CD14-positive monocyte (primary cell): ENCODE data around the gene NAT9. TPM values are rescaled to one million over a fixed set of nuclear protein-coding genes. Genes with fewer than 3 reads are reported as not detected.

ENCODE experiments used
- DNase-seq, 3 donors: peaks; one replicate each; pipeline ENCODE4 v3.0.0-alpha.2; 2011 to 2022
- H2AFZ ChIP-seq: 2 replicates; pipeline ENCODE4 v1.6.0; 2012; ENCODE audit warnings: mild to moderate bottlenecking, low read depth, low read length, inconsistent platforms; ENCODE audit not compliant: insufficient read depth, poor library complexity, severe bottlenecking
- H3K27ac ChIP-seq, 2 donors: 1 replicate in 1 of 2; 2 replicates in 1 of 2; pipeline ENCODE4 v1.5.1; 2012 to 2013; ENCODE audit warnings: low read length in 2 of 2, control low read depth in 1 of 2, inconsistent platforms in 1 of 2, low read depth in 1 of 2, mild to moderate bottlenecking in 1 of 2
- H3K27me3 ChIP-seq, 2 donors: one replicate each; pipeline versions ENCODE4 v1.6.0 to v1.6.1; 2011 to 2013; ENCODE audit warnings: low read length in 2 of 2; ENCODE audit not compliant: control insufficient read depth in 2 of 2, insufficient read depth in 2 of 2
- H3K36me3 ChIP-seq, 2 donors: replicated peaks in 1 of 2; 1 replicate in 1 of 2; 2 replicates in 1 of 2; pipeline versions ENCODE4 v1.5.1 to v1.6.1; 2012 to 2013; ENCODE audit warnings: low read length in 2 of 2, control low read depth in 1 of 2, inconsistent platforms in 1 of 2, mild to moderate bottlenecking in 1 of 2; ENCODE audit not compliant: insufficient read depth in 2 of 2, control insufficient read depth in 1 of 2
- H3K4me1 ChIP-seq, 2 donors: 1 replicate in 1 of 2; 2 replicates in 1 of 2; pipeline versions ENCODE4 v1.5.1 to v1.6.1; 2012 to 2013; ENCODE audit warnings: low read length in 2 of 2, control low read depth in 1 of 2, inconsistent platforms in 1 of 2, mild to moderate bottlenecking in 1 of 2, moderate library complexity in 1 of 2; ENCODE audit not compliant: insufficient read depth in 2 of 2, control insufficient read depth in 1 of 2
- H3K4me2 ChIP-seq: replicated peaks from 2 replicates; pipeline ENCODE3; 2012; ENCODE audit warnings: low read length, moderate library complexity, mild to moderate bottlenecking; ENCODE audit not compliant: poor library complexity, severe bottlenecking; ENCODE audit errors: extremely low read depth
- H3K4me3 ChIP-seq, 3 experiments: fragments of 200-600 bp in 1 of 3; sonication (generic) in 1 of 3; replicated peaks in 1 of 3; 1 replicate in 2 of 3; 2 replicates in 1 of 3; pipeline ENCODE4 v1.5.1; 2011 to 2013; ENCODE audit warnings: low read length in 3 of 3, mild to moderate bottlenecking in 3 of 3, control low read depth in 2 of 3, low read depth in 2 of 3, inconsistent platforms in 1 of 3, moderate library complexity in 1 of 3
- H3K79me2 ChIP-seq: 2 replicates; pipeline ENCODE4 v1.6.0; 2012; ENCODE audit warnings: mild to moderate bottlenecking, control low read depth, inconsistent platforms, low read length, moderate library complexity; ENCODE audit not compliant: insufficient read depth
- H3K9ac ChIP-seq: 2 replicates; pipeline ENCODE4 v1.6.0; 2017; ENCODE audit warnings: low read length, mild to moderate bottlenecking; ENCODE audit not compliant: insufficient read depth, poor library complexity, severe bottlenecking
- H3K9me3 ChIP-seq, 2 donors: replicated peaks in 1 of 2; 1 replicate in 1 of 2; 2 replicates in 1 of 2; pipeline versions ENCODE4 v1.5.1 to v1.6.1; 2012 to 2013; ENCODE audit warnings: low read length in 2 of 2, control low read depth in 1 of 2; ENCODE audit not compliant: control insufficient read depth in 1 of 2, insufficient read depth in 1 of 2
- H4K20me1 ChIP-seq: 2 replicates; pipeline ENCODE4 v1.6.0; 2012; ENCODE audit warnings: mild to moderate bottlenecking, low read length, control low read depth, moderate library complexity; ENCODE audit not compliant: insufficient read depth
- H3K27ac Mint-ChIP-seq, 7 donors: one replicate each; pipeline ENCODE4 v1.8.0; 2020; ENCODE audit warnings: mild to moderate bottlenecking in 7 of 7, mixed read lengths in 7 of 7, moderate library complexity in 6 of 7, inconsistent platforms in 2 of 7
- H3K27me3 Mint-ChIP-seq, 3 donors: one replicate each; pipeline ENCODE4 v1.8.0; 2021 to 2022; ENCODE audit warnings: low read depth in 3 of 3, mild to moderate bottlenecking in 3 of 3, mixed read lengths in 3 of 3, moderate library complexity in 3 of 3, inconsistent platforms in 1 of 3
- H3K36me3 Mint-ChIP-seq, 2 donors: one replicate each; pipeline ENCODE4 v1.8.0; 2020; ENCODE audit warnings: mixed read lengths in 2 of 2, inconsistent platforms in 1 of 2, mild to moderate bottlenecking in 1 of 2
- H3K4me1 Mint-ChIP-seq: one replicate; pipeline ENCODE4 v1.8.0; 2020; ENCODE audit warnings: mild to moderate bottlenecking, mixed read lengths
- H3K4me3 Mint-ChIP-seq, 2 donors: one replicate each; pipeline ENCODE4 v1.8.0; 2020; ENCODE audit warnings: mild to moderate bottlenecking in 2 of 2, mixed read lengths in 2 of 2, moderate library complexity in 1 of 2
- H3K9me3 Mint-ChIP-seq, 7 donors: one replicate each; pipeline ENCODE4 v1.8.0; 2020 to 2022; ENCODE audit warnings: mixed read lengths in 7 of 7, mild to moderate bottlenecking in 6 of 7, moderate library complexity in 6 of 7, inconsistent platforms in 2 of 7
- CTCF ChIP-seq: fragments of 200-600 bp; IDR thresholded peaks from one replicate; pipeline ENCODE4 v1.8.0; 2022; ENCODE audit warnings: antibody characterized with exemption, mild to moderate bottlenecking
- WGBS: methylation state at CpG from one replicate; pipeline ENCODE4 v1.1.5; 2013; ENCODE audit warnings: missing lambda C conversion rate; ENCODE audit not compliant: insufficient coverage; 5-methylcytosine and 5-hydroxymethylcytosine counted together
- intact Hi-C, 2 donors: fragments of 100-400 bp; cut with micrococcal nuclease; formaldehyde crosslinking; loops; one replicate each; pipeline versions ENCODE4 v1.15.0 to v1.15.1; 2023
- polyA plus RNA-seq, 3 donors: library from polyadenylated mRNA; depleted of rRNA in 1 of 3; unstranded in 2 of 3; stranded (reverse) in 1 of 3; fragments of 300-500 nt in 2 of 3; fragments of >200 nt in 1 of 3; fragmentation: Illumina TruSeq in 2 of 3; gene quantifications; 1 replicate in 2 of 3; 2 replicates in 1 of 3; pipeline ENCODE4 v1.2.3, GENCODE V29; 2012 to 2021

Gene NAT9
- polyA plus RNA-seq, 3 donors = 7.1 to 95.6 (median 7.8) TPM

- Mint-ChIP-seq H3K4me3 (peak overlapping the region; percentile 64 to 75), H3K4me1 (peaks cover 92% of the 10 kb centered on the region), H3K9me3 (no peaks in the 10 kb centered on the region), H3K27ac (peak overlapping the region; percentile 99 to 100 (median 100)), H3K36me3 (peaks cover 62 to 64% of the 10 kb centered on the region in 2 donors), H3K27me3 (peaks cover 0 to 4% (median 2%) of the 10 kb centered on the region in 3 donors)
- Histone ChIP-seq H3K4me3 (peak overlapping the region in 1 of 3 experiments; percentile 49), H2AFZ (no peak overlapping the region), H3K79me2 (peaks cover 75% of the 10 kb centered on the region), H3K4me2 (peak overlapping the region; percentile 40), H3K9ac (no peak overlapping the region), H4K20me1 (peaks cover 25% of the 10 kb centered on the region), H3K4me1 (peaks cover 94 to 95% of the 10 kb centered on the region in 2 donors), H3K36me3 (peaks cover 0 to 7% of the 10 kb centered on the region in 2 donors), H3K27me3 (no peaks in the 10 kb centered on the region), H3K27ac (peak overlapping the region; percentile 90 to 99), H3K9me3 (no peaks in the 10 kb centered on the region)
- peak; percentile 58 for TF ChIP-seq CTCF
- WGBS = 31% methylated on average over 4 of the region's 7 CpGs
- DNase-seq = peak in 2 of 3 donors; percentile 37 to 39
- intact Hi-C loops = no loop called here
Observed at GRCh38 chr17:74780443-74781238, 4.5 kb upstream of the NAT9 start.

GRCh38 chr17:74779948-74780400 lies 3.8 kb upstream of the NAT9 start:
- H3K27me3 ChIP-seq = no peaks in the 10 kb centered on the region
- intact Hi-C loops = loop anchor here (2.0 kb wide), 1 partner anchor 31 kb away; the partner anchor contains the start of gene NHERF1 (in 2 of the 2)
- H3K4me3 ChIP-seq = peak overlapping the region in 1 of 3 experiments; percentile 91
- 0% methylated on average over 10 of the region's 11 CpGs for WGBS
- Mint-ChIP-seq H3K36me3 (peaks cover 56 to 57% of the 10 kb centered on the region in 2 donors), H3K27ac (peak overlapping the region; percentile 99 to 100 (median 100)), H3K27me3 (peaks cover 0 to 4% (median 2%) of the 10 kb centered on the region in 3 donors), H3K9me3 (no peaks in the 10 kb centered on the region), H3K4me1 (peaks cover 91% of the 10 kb centered on the region), H3K4me3 (peak overlapping the region; percentile 87 to 95)
- H3K4me1 ChIP-seq = peaks cover 94 to 95% of the 10 kb centered on the region in 2 donors
- no peak overlapping the region for H2AFZ ChIP-seq
- peaks cover 0 to 7% of the 10 kb centered on the region in 2 donors for H3K36me3 ChIP-seq
- peaks cover 75% of the 10 kb centered on the region for H3K79me2 ChIP-seq
- peak; percentile 97 to 98 (median 97) for DNase-seq
- no peaks in the 10 kb centered on the region for H3K9me3 ChIP-seq
- H3K4me2 ChIP-seq = peak overlapping the region; percentile 93
- TF ChIP-seq CTCF = no peak
- H4K20me1 ChIP-seq = peaks cover 25% of the 10 kb centered on the region
- peak overlapping the region; percentile 43 for H3K9ac ChIP-seq
- H3K27ac ChIP-seq = peak overlapping the region; percentile 90 to 99
